ENCODE measurements around the gene RNF141.

Gene RNF141

DNA sequence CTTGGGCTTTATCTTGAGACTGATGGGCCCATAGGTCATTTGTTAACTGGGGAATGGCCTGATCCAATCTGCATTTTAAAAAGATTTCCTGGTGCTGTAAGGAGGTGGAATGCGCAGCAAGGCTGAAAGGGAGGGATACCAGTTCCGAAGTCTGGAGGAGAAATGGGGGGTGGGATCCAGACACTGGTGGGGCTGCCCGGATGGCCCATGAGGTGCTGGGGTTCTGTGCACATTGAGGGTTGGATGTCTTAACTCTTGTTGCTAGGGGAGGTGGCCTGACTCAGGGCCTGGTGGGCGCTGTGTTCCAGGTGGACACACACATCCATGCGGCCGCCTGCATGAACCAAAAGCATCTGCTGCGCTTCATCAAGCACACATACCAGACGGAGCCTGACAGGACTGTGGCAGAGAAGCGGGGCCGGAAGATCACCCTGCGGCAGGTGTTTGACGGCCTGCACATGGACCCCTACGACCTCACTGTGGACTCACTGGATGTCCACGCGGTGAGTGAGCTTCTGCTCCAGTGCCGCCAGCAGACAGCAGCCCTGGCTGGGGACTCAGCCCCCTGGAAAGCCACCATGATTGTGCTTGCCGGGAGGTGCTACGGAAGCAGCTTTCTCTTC is 47.8 kb downstream of the RNF141 start:
- no peak for TF ChIP-seq CTCF (conservative IDR thresholded peaks at IDR 0.05)

GRCh38 chr11:10492084-10492483 is 48.9 kb downstream of the RNF141 start:
- TF ChIP-seq CTCF (conservative IDR thresholded peaks at IDR 0.05) = no peak
- H3K27ac ChIP-seq = no peak overlapping the region

More for the DNA sequence above, 47.8 kb downstream of the RNF141 start:
- H3K27ac ChIP-seq = no peak overlapping the region

GRCh38 chr11:10490398-10491241 is 50.4 kb downstream of the RNF141 start:
- no peak for TF ChIP-seq CTCF (conservative IDR thresholded peaks at IDR 0.05)
- no peak overlapping the region for H3K27ac ChIP-seq

- no peak overlapping the region for H3K27ac ChIP-seq
- no peak for TF ChIP-seq CTCF (conservative IDR thresholded peaks at IDR 0.05)
Measured at GRCh38 chr11:10490032-10490397, 51.0 kb downstream of the RNF141 start.

GRCh38 chr11:10488934-10489691 is 51.9 kb downstream of the RNF141 start:
- TF ChIP-seq CTCF (conservative IDR thresholded peaks at IDR 0.05) = no peak
- no peak overlapping the region for H3K27ac ChIP-seq

DNA sequence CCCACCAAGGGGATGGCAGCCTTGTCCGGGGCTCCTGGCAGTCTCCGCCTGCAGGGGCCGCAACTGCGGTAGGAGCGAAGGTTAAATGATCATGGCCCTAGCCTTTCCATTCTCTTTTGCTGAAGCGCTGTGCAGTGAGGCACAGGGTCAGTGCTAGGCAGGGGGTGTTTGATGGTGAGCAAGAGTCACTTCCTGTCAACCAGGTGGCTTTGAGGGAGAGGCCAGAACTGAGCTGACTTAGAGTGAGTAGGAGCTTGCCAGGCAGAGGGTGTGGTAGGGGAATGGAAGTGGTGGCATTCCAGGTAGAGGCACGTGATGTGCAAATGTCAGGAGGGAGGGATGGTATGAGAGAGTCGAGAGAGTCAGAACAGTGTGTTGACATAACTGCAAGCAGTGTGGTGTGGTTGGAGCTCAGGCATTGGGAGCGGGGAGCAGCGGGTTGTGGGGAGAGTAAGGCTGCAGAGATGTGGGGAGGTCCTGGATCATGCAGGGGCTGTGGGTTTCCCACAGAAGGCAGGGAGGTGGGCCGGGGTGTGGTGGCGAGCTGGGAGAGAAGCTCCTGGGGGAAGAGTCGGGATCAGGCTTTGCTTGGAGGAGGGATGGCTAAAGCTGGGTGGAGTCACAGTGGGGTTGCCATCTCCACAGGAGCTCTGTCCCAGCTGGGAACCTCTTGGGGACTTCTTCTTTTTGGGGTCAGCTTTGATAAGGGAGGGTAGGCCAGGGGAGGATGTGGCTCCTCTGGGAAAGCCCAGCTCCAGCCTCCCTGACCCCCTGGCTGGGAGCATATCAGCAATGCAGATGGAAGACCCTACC is 52.7 kb downstream of the RNF141 start:
- TF ChIP-seq CTCF (conservative IDR thresholded peaks at IDR 0.05) = no peak
- H3K27ac ChIP-seq = no peak overlapping the region

All from VCaP (cell line).